ENCODE measurements around the gene DQX1. TPM values are rescaled to one million over a fixed set of nuclear protein-coding genes. Genes with fewer than 3 reads are reported as not detected.

Gene DQX1
- total and polyA plus RNA-seq, 2 experiments from 2014 or later, result 4.0 TPM; not detected in 1

- Histone ChIP-seq H3K27me3 (peaks cover 49% of the 10 kb centered on the region), H3K9me3 (ENCODE audit: low read depth) (no peaks in the 10 kb centered on the region), H3K4me3 (peak overlapping the region; percentile 6), H3K9me2 (replicated peaks; ENCODE audit: insufficient read depth) (no peaks in the 10 kb centered on the region), H4K20me1 (ENCODE audit: insufficient read depth, poor library complexity, severe bottlenecking) (no peaks in the 10 kb centered on the region), H3K4me2 (peak overlapping the region; percentile 92), H2AFZ (no peak overlapping the region), H3K79me2 (peaks cover 35% of the 10 kb centered on the region), H3K27ac (peak overlapping the region; percentile 99), H3K36me3 (replicated peaks; ENCODE audit: insufficient read depth, low read depth) (no peaks in the 10 kb centered on the region), H3K4me1 (ENCODE audit: insufficient read depth) (peaks cover 61% of the 10 kb centered on the region)
- whole genome bisulfite sequencing (ENCODE audit: low lambda C conversion rate, missing lambda C conversion rate), result 51% methylated on average over 18 of the region's 18 CpGs
- TF ChIP-seq EZH2 (IDR thresholded peaks at IDR 0.05; ENCODE audit: borderline replicate concordance), result no peak
- TF ChIP-seq, protein P1, sequence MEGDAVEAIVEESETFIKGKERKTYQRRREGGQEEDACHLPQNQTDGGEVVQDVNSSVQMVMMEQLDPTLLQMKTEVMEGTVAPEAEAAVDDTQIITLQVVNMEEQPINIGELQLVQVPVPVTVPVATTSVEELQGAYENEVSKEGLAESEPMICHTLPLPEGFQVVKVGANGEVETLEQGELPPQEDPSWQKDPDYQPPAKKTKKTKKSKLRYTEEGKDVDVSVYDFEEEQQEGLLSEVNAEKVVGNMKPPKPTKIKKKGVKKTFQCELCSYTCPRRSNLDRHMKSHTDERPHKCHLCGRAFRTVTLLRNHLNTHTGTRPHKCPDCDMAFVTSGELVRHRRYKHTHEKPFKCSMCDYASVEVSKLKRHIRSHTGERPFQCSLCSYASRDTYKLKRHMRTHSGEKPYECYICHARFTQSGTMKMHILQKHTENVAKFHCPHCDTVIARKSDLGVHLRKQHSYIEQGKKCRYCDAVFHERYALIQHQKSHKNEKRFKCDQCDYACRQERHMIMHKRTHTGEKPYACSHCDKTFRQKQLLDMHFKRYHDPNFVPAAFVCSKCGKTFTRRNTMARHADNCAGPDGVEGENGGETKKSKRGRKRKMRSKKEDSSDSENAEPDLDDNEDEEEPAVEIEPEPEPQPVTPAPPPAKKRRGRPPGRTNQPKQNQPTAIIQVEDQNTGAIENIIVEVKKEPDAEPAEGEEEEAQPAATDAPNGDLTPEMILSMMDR (IDR thresholded peaks at IDR 0.05; ENCODE audit: poor library complexity), result no peak
- no peak for TF ChIP-seq EZH2phosphoT487 (IDR thresholded peaks at IDR 0.05; ENCODE audit: low read depth, severe bottlenecking, unreplicated experiment)
- DNase-seq (ENCODE audit: low spot score), result no peak
These were observed 24.5 kb downstream of the DQX1 start for GRCh38 chr2:74501335-74502071.

GRCh38 chr2:74500578-74500946 is 25.5 kb downstream of the DQX1 start:
- Histone ChIP-seq H3K4me2 (peak overlapping the region; percentile 98), H3K4me3 (no peak overlapping the region), H3K9me3 (ENCODE audit: low read depth) (no peaks in the 10 kb centered on the region), H4K20me1 (ENCODE audit: insufficient read depth, poor library complexity, severe bottlenecking) (no peaks in the 10 kb centered on the region), H2AFZ (no peak overlapping the region), H3K36me3 (replicated peaks; ENCODE audit: insufficient read depth, low read depth) (no peaks in the 10 kb centered on the region), H3K27ac (no peak overlapping the region), H3K79me2 (peaks cover 25% of the 10 kb centered on the region), H3K4me1 (ENCODE audit: insufficient read depth) (peaks cover 52% of the 10 kb centered on the region), H3K27me3 (peaks cover 50% of the 10 kb centered on the region), H3K9me2 (replicated peaks; ENCODE audit: insufficient read depth) (no peaks in the 10 kb centered on the region)
- no peak for DNase-seq (ENCODE audit: low spot score)
- TF ChIP-seq EZH2phosphoT487 (IDR thresholded peaks at IDR 0.05; ENCODE audit: low read depth, severe bottlenecking, unreplicated experiment), result no peak
- TF ChIP-seq, protein P1 (IDR thresholded peaks at IDR 0.05; ENCODE audit: poor library complexity), result no peak
- no peak for TF ChIP-seq EZH2 (IDR thresholded peaks at IDR 0.05; ENCODE audit: borderline replicate concordance)

- 38% methylated on average over 15 of the region's 15 CpGs for WGBS (ENCODE audit: low lambda C conversion rate, missing lambda C conversion rate)
- Histone ChIP-seq H3K27ac (no peak overlapping the region), H3K4me3 (peak overlapping the region; percentile 60), H4K20me1 (ENCODE audit: insufficient read depth, poor library complexity, severe bottlenecking) (no peaks in the 10 kb centered on the region), H2AFZ (peak overlapping the region; percentile 72), H3K79me2 (peaks cover 20% of the 10 kb centered on the region), H3K4me1 (ENCODE audit: insufficient read depth) (peaks cover 50% of the 10 kb centered on the region), H3K9me3 (ENCODE audit: low read depth) (no peaks in the 10 kb centered on the region), H3K36me3 (replicated peaks; ENCODE audit: insufficient read depth, low read depth) (no peaks in the 10 kb centered on the region), H3K9me2 (replicated peaks; ENCODE audit: insufficient read depth) (no peaks in the 10 kb centered on the region), H3K4me2 (peak overlapping the region; percentile 98), H3K27me3 (peaks cover 52% of the 10 kb centered on the region)
- no peak for DNase-seq (ENCODE audit: low spot score)
- no peak for TF ChIP-seq EZH2 (IDR thresholded peaks at IDR 0.05; ENCODE audit: borderline replicate concordance)
- no peak for TF ChIP-seq EZH2phosphoT487 (IDR thresholded peaks at IDR 0.05; ENCODE audit: low read depth, severe bottlenecking, unreplicated experiment)
- TF ChIP-seq, protein P1 (IDR thresholded peaks at IDR 0.05; ENCODE audit: poor library complexity), result no peak
These were observed 26.0 kb downstream of the DQX1 start for GRCh38 chr2:74499940-74500577.

All from hepatocyte (in vitro differentiated cells).